GM21447 (cell line): ENCODE results near the gene DYNC1H1.

Experiments
- ATAC-seq: cut with Tn5 transposase; IDR thresholded peaks from one replicate; pipeline ENCODE4 v1.9.1; 2021; ENCODE audit not compliant: unreplicated experiment

DYNC1H1 gene

DNA sequence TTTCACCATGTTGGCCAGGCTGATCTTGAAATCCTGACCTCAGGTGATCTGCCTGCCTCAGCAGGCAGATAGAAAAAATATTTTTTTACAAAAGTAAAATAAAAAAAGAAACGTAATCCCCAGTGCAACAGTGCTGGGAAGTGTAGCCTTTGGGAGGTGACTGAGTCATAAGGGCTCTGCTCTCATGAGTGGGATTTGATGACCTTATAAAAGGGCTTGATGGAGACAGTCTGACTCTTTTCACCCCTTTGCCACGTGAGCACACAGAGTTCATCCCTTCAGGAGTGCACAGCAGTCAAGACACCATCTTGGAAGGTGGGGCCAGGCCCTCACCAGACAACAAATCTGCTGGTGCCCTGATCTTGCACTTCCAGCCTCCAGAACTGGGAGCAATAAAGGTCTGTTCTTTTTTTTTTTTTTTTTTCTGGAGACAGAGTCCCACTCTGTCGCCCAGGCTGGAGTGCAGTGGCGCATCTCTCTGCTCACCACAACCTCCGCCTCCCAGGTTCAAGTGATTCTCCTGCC, 24.7 kb upstream of the DYNC1H1 start:
- no peak for ATAC-seq

DNA sequence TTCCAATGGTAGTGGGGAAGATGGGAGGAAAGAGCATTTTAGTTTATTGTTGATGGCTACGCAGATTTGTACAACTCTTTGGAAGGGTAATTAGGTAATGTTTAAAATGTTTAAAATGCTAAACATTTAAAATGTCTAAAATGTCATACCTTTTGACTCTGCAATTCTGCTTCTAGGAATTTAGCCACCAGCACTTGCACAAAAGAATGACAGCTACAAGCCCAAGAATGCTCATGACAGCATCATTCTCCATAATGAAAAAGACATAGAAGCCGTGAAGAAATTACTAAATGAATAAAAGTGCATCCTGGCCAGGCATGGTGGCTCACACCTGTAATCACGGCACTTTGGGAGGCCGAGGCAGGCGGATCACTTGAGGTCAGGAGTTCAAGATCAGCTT, 19.9 kb upstream of the DYNC1H1 start:
- ATAC-seq: no peak

DNA sequence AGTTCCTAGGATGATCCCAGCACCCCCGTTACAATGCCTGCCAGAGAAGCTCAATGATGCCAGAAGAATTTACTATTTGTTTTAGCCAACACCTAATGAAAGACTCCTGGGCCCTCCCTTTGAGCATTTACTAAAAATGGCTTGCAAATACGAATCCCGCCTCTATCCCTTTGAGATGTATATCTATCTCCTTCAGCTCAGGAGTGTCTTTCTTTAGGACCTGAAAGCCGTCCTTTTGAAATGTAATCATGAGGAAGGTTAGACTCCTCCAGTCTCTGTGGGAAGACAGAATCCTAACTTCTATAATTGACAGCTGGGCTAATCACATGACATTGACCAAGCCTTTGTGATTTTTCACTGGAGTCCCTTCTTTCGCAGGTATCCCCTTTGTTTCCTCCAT, 19.2 kb upstream of the DYNC1H1 start:
- ATAC-seq: no peak

DNA sequence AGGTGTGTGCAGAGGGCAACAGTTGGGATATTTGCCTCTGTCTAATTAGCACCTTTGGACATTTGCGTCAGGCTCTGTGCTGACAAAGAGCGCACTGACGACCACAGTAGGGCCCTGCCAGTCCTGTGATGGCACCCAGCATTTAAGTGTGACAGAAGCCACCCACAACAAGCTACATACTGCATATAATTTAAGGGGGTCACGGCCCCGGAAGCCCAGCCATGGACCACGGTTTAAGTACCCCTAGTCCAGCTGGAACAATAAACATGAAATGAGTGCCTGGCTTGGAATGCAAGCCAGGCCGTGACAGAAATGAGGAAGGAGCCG, 16.8 kb upstream of the DYNC1H1 start:
- ATAC-seq: peak; percentile 5

DNA sequence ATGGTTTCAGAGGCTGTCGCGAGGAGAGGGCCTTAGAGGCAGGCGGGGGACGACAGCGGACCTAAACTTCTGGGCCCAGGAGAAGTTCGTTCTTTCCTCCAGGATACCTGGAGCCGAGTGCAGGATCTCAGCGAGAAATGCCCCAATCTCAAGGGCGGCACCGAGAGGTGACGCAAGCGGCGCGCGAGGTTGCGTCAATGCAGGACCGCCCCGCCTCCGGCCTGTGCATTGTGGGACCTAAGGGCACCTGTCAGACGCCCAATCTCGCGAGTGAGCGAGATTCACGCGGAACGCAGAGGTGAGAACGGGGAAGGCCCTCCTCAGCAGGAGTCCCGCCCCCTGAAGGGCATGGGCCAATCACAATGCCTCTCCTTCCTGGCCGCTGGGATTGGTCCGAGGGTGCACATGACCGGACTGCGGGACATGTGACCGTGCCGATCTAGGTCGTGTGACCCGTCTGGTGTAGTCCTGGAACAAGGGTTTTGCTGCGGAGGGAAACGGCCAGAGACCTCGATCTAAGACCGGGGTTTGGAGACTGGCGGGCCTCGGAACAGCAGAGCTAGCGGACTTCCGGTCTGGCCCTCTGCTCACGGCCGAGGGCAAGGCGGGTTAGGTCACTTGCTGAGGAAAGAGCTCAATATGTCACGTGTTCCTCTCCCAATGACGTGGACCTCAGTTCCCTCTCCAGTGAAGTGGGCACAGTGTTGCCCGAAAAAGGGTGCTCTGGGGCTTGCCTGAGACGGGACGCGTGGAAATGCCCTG, 16.3 kb upstream of the DYNC1H1 start:
- ATAC-seq: peak; percentile 95

GRCh38 chr14:101948666-101949216, 15.6 kb upstream of the DYNC1H1 start:
- ATAC-seq: peak; percentile 5

- ATAC-seq: no peak
Observed at GRCh38 chr14:101950100-101950499, 14.3 kb upstream of the DYNC1H1 start.

DNA sequence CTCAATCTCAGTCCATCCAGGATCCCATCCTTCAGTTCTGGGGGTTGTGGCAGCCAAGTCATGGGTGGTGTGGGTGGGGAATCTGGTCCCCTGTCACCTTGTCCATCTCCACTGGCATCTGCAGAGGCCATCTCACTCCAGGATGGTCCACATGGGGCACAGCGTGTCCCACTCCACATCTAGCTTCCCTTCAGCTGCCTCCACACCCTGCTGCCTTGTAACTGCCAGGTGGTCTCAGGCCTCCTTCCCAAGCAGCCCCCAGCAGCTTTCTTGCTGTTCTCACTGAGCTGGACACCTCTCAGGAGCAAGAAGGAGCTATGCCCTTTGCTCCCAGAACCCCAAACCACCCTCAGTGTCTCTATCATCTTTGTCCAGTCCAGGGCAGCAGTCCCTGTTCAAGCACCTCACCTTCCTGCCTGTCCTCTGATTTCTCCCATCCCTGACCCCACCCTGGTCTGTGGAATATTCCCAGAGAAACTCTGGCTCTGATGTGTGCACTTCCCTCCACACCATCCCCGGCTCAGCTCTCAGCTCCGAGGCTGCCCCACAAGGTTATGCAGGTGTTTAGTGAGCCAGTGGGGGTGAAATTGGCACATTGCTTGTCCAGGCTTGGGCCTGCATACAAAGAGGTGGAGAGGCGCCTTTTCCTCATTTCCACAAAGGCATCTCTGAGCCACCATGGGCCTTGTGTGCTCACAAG, 13.7 kb upstream of the DYNC1H1 start:
- no peak for ATAC-seq

- ATAC-seq: no peak
Observed at GRCh38 chr14:101953151-101953550, 11.2 kb upstream of the DYNC1H1 start.

GRCh38 chr14:101954501-101954900, 9.9 kb upstream of the DYNC1H1 start:
- ATAC-seq: no peak

DNA sequence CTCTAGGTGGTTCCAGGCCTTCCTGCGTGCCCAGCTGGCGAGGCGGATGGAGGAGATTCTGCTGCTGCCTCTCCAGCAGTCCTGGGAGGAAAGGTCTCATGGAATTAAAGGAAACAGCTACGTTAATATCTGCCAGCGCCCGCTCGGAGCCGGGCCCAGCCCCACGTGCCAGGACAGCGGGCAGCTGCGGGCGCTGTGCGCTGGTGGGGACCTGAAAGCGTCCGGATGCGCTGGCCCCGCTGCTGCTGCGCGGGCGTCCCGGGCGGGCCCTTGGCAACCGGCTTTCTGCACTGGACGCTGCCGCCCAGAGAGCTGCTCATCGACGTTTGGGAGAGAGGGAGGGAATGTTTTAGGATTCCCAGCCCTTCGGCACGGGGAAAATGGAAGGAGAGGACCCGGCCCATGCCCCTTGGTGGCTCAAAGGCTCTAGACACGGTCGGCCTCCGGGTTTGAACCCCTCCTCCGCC, 8.6 kb upstream of the DYNC1H1 start:
- ATAC-seq: no peak

DNA sequence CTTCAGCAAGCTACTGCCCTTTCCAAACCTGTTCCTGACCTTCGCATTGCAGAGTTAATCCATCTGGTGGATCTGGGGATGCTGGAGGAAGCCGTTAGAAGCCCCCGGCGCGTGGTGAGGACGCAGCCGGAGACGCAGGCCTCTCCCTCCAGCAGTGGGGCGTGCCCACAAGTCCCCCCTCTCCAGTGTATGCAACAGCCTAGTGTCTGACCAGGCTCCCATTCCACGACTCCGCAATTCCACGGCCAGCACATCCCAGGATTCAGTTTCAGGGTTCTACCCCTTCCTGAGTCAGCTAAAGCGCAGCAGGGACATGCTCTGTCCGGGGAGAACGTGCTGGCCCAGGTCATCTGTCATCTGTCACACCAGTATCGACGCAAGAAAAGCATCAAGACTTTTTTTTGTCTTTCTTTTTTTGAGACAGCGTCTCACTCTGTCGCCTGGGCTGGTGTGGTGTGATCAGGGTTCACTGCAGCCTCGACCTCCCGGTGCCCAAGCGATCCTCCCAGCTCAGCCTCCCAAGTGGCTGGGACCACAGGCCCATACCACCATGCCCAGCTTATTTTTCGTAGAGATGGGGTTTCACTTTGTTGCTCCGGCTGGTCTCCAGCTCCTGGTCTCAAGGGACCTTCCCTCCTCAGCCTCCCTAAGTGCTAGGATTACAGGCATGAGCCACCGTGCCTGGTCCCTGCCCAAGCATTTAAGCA, 8.0 kb upstream of the DYNC1H1 start:
- no peak for ATAC-seq

- ATAC-seq: no peak
Observed at GRCh38 chr14:101957406-101958234, 6.8 kb upstream of the DYNC1H1 start.

DNA sequence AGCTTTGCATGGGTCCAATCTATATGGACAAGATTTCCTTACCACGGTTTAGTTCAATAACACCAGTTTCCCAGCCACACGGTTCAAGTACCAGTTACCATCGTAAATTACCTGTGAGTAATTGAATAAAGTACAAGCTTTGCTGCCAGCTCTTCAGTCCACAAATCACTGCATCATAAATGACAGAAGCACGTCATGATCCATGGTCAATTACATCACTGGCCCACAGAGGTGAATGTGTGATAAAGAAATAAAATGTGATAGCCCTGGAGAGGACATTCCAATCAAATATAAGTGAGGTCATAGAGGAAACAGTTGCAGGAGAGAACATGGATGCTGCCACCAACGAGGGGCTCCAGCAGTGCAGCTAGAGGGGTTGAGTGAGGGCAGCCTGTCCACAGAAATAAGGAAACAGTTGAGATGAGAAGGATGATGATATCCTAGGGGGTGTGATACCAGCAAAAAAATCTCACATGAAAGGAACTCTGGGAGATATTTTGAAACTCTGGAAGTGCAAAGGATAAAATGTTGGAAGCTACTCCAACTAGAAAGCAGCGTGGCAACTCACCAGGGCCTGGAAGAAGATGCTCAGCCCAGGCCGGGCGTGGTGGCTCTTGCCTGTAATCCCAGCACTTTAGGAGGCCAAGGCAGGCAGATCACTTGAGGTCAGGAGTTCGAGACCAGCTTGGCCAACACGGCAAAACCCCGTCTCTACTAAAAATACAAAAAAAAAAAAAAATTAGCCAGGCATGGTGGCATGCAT, 5.8 kb upstream of the DYNC1H1 start:
- ATAC-seq: no peak

- no peak for ATAC-seq
Observed at GRCh38 chr14:101959277-101959676, 5.1 kb upstream of the DYNC1H1 start.

DNA sequence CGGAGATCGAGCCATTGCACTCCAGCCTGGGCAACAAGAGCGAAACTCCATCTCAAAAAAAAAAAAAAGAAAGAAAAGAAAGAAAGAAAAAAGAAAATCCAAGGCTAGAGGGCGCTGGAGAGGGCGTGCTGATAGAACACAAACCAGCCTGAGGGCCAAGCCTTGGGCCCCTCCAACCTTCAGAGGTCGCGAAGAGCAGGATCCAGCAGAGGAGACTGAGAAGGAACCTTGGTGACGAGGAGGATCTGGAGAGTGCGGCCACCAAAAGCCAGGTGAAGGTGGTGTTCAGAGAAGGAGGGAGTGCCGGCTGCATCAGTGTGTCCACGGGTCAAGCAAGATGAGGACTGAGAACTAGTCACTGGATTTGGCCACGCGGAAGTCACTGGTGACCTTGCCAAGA, 4.1 kb upstream of the DYNC1H1 start:
- no peak for ATAC-seq

DNA sequence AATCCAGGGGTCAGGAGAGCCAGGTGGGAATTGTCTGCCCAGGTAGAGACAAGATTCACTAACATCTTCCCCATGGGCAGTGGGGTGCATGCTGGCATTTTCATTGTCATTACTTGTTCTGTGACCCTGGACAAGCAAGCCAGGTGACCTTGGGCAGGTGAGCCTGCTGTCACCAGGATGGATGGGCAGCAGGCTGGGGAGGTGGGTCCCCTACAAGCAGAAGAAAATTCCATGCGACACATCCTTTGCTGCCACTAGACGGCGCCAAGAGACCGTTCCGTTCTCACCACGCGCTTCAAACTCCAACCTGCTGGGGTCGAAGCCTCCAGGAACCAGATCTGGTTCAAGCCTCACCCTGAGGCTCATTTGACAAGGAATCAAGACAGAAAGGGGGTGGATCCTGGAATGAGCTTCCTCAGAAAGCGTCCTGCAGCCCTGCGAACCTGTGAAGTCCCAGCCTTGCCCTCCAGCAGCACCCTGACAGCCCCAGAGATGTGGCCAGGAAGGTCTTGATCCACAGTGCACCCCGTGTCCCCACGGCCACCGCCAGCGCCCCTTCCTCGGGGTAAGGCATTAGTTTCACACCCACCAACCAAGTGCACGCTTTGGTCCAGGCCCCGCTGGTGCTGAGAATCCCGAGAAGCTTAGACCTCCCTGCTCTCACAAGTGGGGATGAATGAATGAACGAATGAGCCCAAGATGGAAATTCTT, 3.2 kb upstream of the DYNC1H1 start:
- ATAC-seq: no peak

DNA sequence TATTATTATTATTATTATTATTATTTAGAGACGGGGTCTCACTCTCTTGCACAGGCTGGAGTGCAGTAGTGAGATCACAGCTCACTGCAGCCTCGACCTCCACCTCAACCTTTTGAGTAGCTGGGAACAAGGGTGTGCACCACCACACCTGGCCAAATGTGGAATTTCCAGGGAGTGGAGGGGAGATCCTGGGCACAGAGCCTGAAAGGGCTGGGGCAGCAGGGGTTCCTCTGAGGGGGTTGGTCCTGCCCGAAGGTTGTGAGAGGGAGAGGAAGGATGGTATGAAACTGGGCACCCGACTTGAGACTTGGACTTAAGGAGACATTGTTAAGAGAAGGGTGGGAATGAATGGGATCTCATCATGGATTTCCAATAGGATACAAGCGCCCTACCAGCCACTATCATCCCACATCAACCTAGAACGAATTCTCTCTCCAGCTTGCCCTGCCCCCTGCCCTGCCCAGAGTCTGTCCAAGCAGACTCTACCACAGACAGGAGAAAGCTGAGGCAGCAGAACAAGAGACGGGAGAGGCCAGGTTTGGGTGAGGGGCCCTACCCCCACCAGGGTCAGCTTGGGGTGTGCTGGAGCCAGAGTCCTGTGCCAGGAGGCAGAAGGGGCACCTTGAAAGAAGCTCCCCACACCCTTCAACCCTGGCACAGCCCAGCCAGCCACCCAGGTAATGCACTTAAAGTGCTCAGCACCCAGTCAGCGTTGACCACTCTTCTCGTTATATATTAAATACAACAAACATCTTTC, 2.4 kb upstream of the DYNC1H1 start:
- ATAC-seq: no peak

DNA sequence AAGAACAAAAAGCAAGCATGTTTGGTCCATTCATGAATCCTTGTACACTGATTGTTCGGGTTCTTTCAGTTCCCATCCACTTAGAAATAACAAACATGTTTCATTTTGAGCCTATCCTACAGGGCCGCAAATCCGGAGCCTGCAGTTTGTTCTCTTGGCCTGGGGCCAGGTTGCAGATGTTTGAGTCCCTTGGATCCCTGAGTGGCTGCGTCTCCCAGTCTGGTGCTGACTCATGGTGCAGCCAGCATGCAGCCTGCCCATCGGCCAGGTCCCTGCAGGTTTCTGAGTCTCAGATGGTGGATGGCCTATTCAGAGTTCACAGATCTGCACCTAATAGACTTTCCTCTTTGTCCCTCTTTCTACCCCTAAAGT, 1.9 kb upstream of the DYNC1H1 start:
- ATAC-seq: no peak
